Subcutaneous abdominal adipose tissue (tissue), 5 donors: ENCODE measurements around the gene PAN2.
A peak's percentile ranks its signal among the peaks of the same experiment; 100 is the strongest.
"Not testable (repeated sequence)": the region's sequence is repeated elsewhere in the genome, so short reads cannot be mapped to it uniquely, and the experiment has no call there.

Experiments used
- H3K27ac ChIP-seq: one replicate; pipeline ENCODE4 v1.7.0; 2013; ENCODE audit warnings: low read depth, mild to moderate bottlenecking, inconsistent platforms, low read length, moderate library complexity
- H3K27me3 ChIP-seq, 5 donors: one replicate each; pipeline ENCODE4 v1.7.0; 2013; ENCODE audit warnings: low read length in 5 of 5, inconsistent platforms in 1 of 5; ENCODE audit not compliant: control insufficient read depth in 5 of 5, insufficient read depth in 4 of 5
- H3K36me3 ChIP-seq, 5 donors: one replicate each; pipeline ENCODE4 v1.7.0; 2013; ENCODE audit warnings: low read length in 5 of 5; ENCODE audit not compliant: control insufficient read depth in 5 of 5, insufficient read depth in 5 of 5
- H3K4me1 ChIP-seq, 5 donors: one replicate each; pipeline ENCODE4 v1.7.0; 2013; ENCODE audit warnings: low read length in 5 of 5, mild to moderate bottlenecking in 3 of 5, moderate library complexity in 1 of 5; ENCODE audit not compliant: control insufficient read depth in 5 of 5, insufficient read depth in 5 of 5
- H3K4me3 ChIP-seq, 5 donors: one replicate each; pipeline ENCODE4 v1.7.0; 2013; ENCODE audit warnings: low read length in 5 of 5, low read depth in 1 of 5
- H3K9ac ChIP-seq, 5 donors: one replicate each; pipeline ENCODE4 v1.7.0; 2013; ENCODE audit warnings: low read length in 5 of 5, mild to moderate bottlenecking in 4 of 5, moderate library complexity in 3 of 5
- H3K9me3 ChIP-seq, 5 donors: one replicate each; pipeline ENCODE4 v1.7.0; 2013; ENCODE audit warnings: low read length in 5 of 5; ENCODE audit not compliant: control insufficient read depth in 5 of 5
- donor health status: healthy.
- donor health status: healthy.
- donor health status: healthy.
- donor health status: healthy.
- donor health status: healthy.

The PAN2 gene

DNA sequence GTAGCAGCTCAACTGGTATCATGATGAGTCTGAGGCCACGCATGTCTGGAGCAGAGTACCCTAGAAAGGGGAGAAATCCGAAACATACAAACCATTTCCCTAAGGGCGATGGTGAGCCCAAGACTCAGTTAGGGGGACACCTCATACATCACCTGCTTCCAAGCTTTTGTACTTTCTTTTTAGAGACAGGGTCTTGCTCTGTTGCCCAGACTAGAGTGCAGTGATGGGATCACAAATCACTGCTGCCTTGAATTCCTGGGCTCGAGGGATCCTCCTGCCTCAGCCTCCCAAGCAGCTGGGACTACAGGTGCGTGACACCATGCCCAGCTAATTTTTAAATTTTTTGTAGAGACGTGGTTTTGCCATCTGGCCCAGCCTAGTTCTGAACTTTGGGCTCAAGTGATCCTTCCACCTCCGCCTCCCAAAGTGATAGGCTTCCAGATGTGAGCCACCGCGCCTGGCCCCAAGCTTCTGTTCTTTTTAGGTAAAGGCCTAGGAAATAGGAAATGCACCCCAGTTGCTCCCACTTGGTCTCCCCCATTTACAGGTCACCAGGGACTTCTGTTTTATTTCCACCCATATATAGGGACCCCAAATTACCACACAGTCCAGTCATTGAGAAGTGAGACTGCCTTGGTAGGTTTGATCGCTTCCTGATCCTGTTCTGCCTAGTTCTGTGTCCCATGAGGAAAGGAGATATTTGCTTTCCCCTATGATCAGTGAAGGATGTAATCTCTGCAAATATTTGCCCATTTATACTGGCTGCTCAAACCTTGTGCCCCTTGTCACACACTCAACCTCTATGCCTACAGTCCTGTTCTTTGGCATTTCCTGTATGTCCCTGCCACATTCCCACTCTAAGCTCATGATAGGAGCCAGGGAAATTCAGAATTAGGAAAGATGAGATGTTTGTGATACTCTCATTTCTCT, 28.6 kb upstream of the PAN2 start, which contains the start of gene APOF:
Gene APOF, minus strand, starts transcription at position 728 of the 930 bp plus-strand sequence. Its CDS starts 112 bp downstream, at position 616.
- Histone ChIP-seq H3K4me1 (peaks cover 2 to 30% (median 24%) of the 10 kb centered on the region in 5 donors), H3K4me3 (no peak within 1 kb of the TSS), H3K9ac (no peak within 1 kb of the TSS), H3K27me3 (no peaks in the 10 kb centered on the region), H3K36me3 (no peaks in the 10 kb centered on the region), H3K27ac (no peak within 1 kb of the TSS), H3K9me3 (no peaks in the 10 kb centered on the region)

GRCh38 chr12:56361487-56362129, 27.8 kb upstream of the PAN2 start:
- peaks cover 0 to under 1% (median 0%) of the 10 kb centered on the region in 5 donors for H3K36me3 ChIP-seq
- H3K4me3 ChIP-seq, result no peak overlapping the region

DNA sequence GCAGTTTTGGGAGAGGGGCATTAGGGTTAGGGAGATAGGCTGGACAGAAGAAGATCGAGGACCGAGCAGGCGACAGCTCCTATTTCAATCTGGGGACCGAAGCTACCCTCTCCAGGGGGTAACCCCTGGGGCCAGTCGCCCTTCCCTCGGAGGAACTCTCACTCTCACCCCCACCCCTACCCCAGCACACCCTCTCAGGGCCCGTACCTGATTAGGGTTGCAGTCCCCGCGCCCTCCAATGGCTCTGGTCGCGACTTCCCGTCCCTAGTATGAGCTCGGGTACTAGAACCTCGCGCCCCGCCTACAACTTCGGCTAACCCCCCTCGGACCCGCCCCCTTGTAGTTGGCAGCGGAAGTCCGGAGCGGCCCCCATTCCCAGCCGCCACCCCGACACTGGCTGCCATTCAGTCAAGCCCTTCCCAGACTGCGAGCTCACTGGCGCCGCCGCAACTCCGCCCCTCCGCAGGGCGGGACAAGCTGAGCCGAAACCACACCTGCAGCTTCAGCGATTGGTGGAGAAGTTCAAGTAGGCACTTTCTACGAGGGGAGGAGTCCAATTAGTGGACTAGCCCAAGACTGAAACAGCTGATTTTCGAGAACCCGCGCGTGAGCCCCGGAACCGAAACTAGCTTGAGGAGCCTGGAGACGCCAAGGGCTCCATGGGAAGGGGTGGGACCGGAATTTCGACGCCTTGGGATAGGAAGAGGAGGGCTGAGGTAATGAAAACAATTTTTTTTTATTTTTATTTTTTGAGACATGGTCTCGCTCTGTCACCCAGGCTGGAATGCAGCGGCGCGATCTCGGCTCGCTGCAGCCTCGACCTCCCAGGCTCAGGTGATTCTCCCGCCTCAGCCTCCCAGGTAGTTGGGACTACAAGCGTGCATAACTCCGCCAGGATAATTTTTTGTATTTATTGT, 26.3 kb upstream of the PAN2 start, which contains the start of gene STAT2:
Gene STAT2, minus strand, starts transcription at position 257 of the 917 bp plus-strand sequence. CDS start 3,536 bp downstream, outside the sequence.
- Histone ChIP-seq H3K4me1 (peaks cover 2 to 30% (median 24%) of the 10 kb centered on the region in 5 donors), H3K27me3 (no peaks in the 10 kb centered on the region), H3K27ac (peak within 1 kb of the TSS; percentile 90), H3K36me3 (peaks cover 6 to 16% (median 13%) of the 10 kb centered on the region in 5 donors), H3K9ac (peak within 1 kb of the TSS; percentile 75 to 96 (median 90)), H3K4me3 (peak within 1 kb of the TSS; percentile 69 to 99 (median 97)), H3K9me3 (no peaks in the 10 kb centered on the region)

More at GRCh38 chr12:56361487-56362129, 27.8 kb upstream of the PAN2 start:
- Histone ChIP-seq H3K9ac (no peak overlapping the region), H3K4me1 (peaks cover 2 to 30% (median 24%) of the 10 kb centered on the region in 5 donors), H3K27ac (no peak overlapping the region), H3K9me3 (no peaks in the 10 kb centered on the region), H3K27me3 (no peaks in the 10 kb centered on the region)

DNA sequence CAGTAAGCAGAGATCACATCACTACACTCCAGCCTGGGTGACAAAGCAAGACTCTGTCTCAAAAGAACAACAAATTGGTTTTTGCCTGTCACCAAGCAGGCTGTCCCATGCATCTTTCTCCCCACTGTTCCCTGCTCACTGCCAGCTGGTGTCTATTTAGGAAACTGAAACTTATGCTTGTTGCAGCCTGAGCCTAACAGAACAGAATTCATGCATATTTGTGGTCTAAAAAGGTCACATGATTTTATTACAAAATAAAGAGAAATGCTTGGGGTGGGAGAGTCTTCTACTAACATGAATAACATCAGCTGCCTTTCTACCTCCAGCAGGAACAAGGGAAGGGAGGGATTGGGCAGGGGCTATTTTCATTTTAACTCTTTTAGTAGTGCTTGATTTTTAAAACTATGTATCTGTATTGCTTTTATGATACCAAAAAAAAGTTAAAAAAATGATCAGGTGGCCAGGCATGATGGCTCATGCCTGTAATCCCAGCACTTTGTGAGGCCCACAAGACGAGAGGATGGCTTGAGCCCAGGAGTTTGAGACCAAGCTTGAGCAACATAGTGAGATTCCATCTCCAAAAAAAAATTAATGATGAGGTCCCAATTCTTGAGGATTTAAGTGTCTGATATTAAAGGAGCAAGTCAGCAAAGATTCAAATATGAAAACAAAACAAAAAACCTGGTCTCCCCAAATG, 25.2 kb upstream of the PAN2 start:
- Histone ChIP-seq H3K27ac (peak overlapping the region; percentile 88), H3K27me3 (no peaks in the 10 kb centered on the region), H3K9ac (peak overlapping the region; percentile 75 to 96 (median 90)), H3K9me3 (no peaks in the 10 kb centered on the region), H3K4me1 (peaks cover 2 to 30% (median 24%) of the 10 kb centered on the region in 5 donors), H3K36me3 (peaks cover 6 to 27% (median 25%) of the 10 kb centered on the region in 5 donors), H3K4me3 (peak overlapping the region; percentile 69 to 99 (median 97))

DNA sequence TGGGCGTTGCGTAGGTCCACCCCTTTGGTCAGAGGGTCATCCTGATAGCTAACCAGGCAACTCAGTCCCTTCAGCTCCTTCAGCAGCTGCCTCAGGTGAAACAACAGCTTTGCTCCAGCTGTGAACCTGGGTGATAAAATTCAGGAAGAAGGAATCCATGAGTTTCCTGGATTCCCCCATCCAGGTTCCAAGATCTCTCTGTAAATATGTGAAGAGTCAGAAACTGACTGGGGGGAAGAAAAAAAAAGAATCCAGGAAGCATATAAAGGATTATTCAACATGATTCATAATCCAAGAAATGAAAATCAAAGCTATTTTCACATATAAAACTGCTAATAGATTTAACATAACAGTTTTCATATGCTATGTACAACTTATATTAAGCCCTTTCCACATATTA, 17.5 kb upstream of the PAN2 start:
- no peak overlapping the region for H3K9ac ChIP-seq
- no peaks in the 10 kb centered on the region for H3K9me3 ChIP-seq
- H3K27me3 ChIP-seq, result no peaks in the 10 kb centered on the region
- no peak overlapping the region for H3K27ac ChIP-seq
- H3K4me1 ChIP-seq, result no peaks in the 10 kb centered on the region
- H3K4me3 ChIP-seq, result no peak overlapping the region
- H3K36me3 ChIP-seq, result peaks cover 20 to 93% (median 88%) of the 10 kb centered on the region in 5 donors

DNA sequence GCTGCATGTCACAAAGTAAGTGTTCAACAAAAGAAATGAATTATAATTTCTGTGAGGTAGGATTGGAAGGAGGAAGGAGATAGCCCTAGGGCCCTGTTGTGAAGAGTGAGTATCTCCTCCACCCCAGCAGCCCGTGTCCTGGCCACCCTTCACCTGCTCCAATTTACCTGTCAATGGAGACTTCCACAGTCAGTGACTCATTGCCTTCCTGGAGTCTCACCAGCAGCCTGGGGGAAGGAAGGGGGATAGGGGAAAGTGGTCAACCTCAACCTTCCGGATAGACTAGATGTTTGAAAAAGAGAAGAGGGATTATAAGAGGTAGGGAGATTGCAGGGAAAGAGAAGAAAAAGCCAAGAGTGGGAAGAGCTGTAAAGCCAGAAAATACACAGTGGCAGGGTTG, 16.9 kb upstream of the PAN2 start:
- H3K9ac ChIP-seq, result no peak overlapping the region
- H3K4me3 ChIP-seq, result no peak overlapping the region
- no peaks in the 10 kb centered on the region for H3K4me1 ChIP-seq
- H3K9me3 ChIP-seq, result no peaks in the 10 kb centered on the region
- H3K36me3 ChIP-seq, result peaks cover 18 to 93% (median 88%) of the 10 kb centered on the region in 5 donors
- no peak overlapping the region for H3K27ac ChIP-seq
- H3K27me3 ChIP-seq, result no peaks in the 10 kb centered on the region

DNA sequence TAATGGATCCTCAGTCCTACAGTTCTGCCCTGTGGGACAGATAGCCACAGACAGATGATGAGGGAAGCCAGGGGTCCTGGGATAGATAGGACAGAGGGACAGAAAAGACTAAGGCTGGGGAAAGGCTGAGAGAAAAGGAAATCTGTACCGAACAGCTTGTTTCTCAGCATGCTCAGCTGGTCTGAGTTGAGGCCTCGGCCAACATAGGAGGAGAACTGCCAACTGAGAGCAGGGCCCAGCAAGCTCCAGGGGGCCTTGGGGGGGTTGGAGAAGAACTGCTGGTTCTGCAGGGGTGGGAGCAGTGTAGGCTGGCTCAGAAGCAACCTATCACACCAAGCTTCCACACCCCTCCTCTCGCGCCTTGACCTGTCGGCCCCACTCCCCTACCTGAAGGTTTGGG, 15.0 kb upstream of the PAN2 start:
- H3K4me3 ChIP-seq, result no peak overlapping the region
- no peaks in the 10 kb centered on the region for H3K9me3 ChIP-seq
- no peaks in the 10 kb centered on the region for H3K4me1 ChIP-seq
- H3K27ac ChIP-seq, result no peak overlapping the region
- H3K27me3 ChIP-seq, result no peaks in the 10 kb centered on the region
- peaks cover 14 to 92% (median 85%) of the 10 kb centered on the region in 5 donors for H3K36me3 ChIP-seq
- H3K9ac ChIP-seq, result no peak overlapping the region

DNA sequence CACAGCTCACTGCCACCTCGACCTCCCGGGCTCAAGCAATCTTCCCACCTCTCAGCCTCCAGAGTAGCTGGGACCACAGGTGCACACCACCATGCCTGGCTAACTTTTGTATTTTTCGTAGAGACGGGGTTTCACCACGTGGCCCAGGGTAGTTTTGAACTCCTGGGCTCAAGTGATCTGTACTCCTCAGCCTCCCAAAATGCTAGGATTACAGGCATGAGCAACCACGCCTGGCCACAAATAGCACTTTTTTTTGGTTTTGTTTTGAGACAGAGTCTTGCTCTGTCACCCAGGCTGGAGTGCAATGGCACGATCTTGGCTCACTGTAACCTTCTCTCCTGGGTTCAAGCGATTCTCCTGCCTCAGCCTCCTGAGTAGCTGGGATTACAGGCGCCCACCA, 13.5 kb upstream of the PAN2 start:
- H3K27ac ChIP-seq, H3K9ac ChIP-seq, H3K9me3 ChIP-seq, H3K27me3 ChIP-seq, H3K4me1 ChIP-seq, H3K4me3 ChIP-seq: not testable (repeated sequence)
- H3K36me3 ChIP-seq, result peaks cover 16 to 94% (median 87%) of the 10 kb centered on the region in 5 donors

DNA sequence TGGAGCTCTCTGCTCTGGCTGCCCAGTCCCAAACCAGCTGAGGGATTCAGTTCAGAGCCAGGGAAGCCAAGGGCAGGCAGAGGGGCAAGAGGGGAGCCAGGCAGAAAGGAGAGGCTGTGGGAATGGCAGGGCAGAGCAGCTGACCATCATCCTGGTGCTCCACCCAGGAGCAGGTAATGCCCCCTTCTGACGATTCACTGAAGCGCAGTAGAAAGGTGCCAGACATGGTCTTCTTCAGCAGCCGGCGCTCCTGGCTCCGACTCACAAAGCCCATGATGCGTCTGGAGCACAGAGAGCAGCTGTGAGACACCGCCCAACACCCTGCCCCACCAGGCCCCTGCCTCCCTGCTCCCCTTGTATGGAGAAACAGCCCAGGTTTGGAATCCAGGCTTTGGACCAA, 12.9 kb upstream of the PAN2 start:
- H3K9ac ChIP-seq, result no peak overlapping the region
- no peak overlapping the region for H3K27ac ChIP-seq
- H3K9me3 ChIP-seq, result no peaks in the 10 kb centered on the region
- no peaks in the 10 kb centered on the region for H3K27me3 ChIP-seq
- peaks cover 16 to 91% (median 84%) of the 10 kb centered on the region in 5 donors for H3K36me3 ChIP-seq
- H3K4me1 ChIP-seq, result no peaks in the 10 kb centered on the region
- no peak overlapping the region for H3K4me3 ChIP-seq
